NCI-H446 treated with DMSO at 0.1 percent for 48 hours (cell line): ENCODE measurements around the gene TROAP.
"Not testable (repeated sequence)": the region's sequence is repeated elsewhere in the genome, so short reads cannot be mapped to it uniquely, and the experiment has no call there.

Experiments
- DNase-seq: peaks from one replicate; lab custom pipeline; 2025; lab: John Stamatoyannopoulos, UW

The TROAP gene

GRCh38 chr12:49322708-49323523 is at the start of gene TROAP:
Gene TROAP (plus strand): TSS chr12:49323255. CDS start chr12:49323609, 354 bp downstream.
- DNase-seq: peak; percentile 98

GRCh38 chr12:49273726-49274395 is 49.2 kb upstream of the TROAP start:
- no peak for DNase-seq

GRCh38 chr12:49274396-49275069 is 48.5 kb upstream of the TROAP start:
- no peak for DNase-seq

- no peak for DNase-seq
Measured at GRCh38 chr12:49276304-49277290, 46.5 kb upstream of the TROAP start.

- no peak for DNase-seq
Measured at GRCh38 chr12:49277466-49277865, 45.6 kb upstream of the TROAP start.

GRCh38 chr12:49279706-49280159 is 43.3 kb upstream of the TROAP start:
- no peak for DNase-seq

- not testable (repeated sequence) for DNase-seq
Measured at GRCh38 chr12:49280545-49280944, 42.5 kb upstream of the TROAP start.

- no peak for DNase-seq
Measured at GRCh38 chr12:49282302-49282701, 40.8 kb upstream of the TROAP start.

- not testable (repeated sequence) for DNase-seq
Measured at GRCh38 chr12:49282740-49283375, 40.2 kb upstream of the TROAP start.

GRCh38 chr12:49283541-49284429 is 39.3 kb upstream of the TROAP start:
- DNase-seq: no peak

- DNase-seq: no peak
Measured at GRCh38 chr12:49284672-49285071, 38.4 kb upstream of the TROAP start.

- no peak for DNase-seq
Measured at GRCh38 chr12:49287876-49288275, 35.2 kb upstream of the TROAP start.

GRCh38 chr12:49288412-49288853 is 34.6 kb upstream of the TROAP start:
- DNase-seq: peak; percentile 9

GRCh38 chr12:49288922-49289555 is 34.0 kb upstream of the TROAP start:
- DNase-seq: no peak

- DNase-seq: peak; percentile 86
Measured at GRCh38 chr12:49292729-49293055, 30.4 kb upstream of the TROAP start.

- DNase-seq: peak; percentile 92
Measured at GRCh38 chr12:49293056-49293956, 29.7 kb upstream of the TROAP start.

- DNase-seq: no peak
Measured at GRCh38 chr12:49294086-49294803, 28.8 kb upstream of the TROAP start.

GRCh38 chr12:49294804-49295081 is 28.3 kb upstream of the TROAP start:
- no peak for DNase-seq
